ENCODE measurements around the gene AQP3.
"Not testable (repeated sequence)": the region's sequence is repeated elsewhere in the genome, so short reads cannot be mapped to it uniquely, and the experiment has no call there.

Gene AQP3

DNA sequence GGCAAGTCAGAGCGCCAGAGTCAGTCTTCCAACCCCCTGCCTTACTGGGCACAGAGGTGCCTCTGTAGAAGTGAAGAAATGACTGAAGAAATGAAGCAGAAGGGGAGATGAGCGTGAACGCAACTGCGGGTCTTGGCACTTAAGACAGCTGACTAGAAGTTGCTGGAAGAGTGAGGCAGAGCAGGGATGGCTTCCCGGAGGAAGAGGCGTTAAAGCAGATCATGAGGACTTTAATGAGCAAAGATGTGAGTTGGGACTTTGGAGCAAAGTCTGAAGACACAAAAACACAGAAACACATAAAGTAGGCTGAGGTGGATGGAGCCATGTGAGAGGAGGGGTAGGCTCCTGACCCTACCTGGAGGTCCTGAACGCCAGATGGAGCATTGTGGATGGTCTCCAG, 7.2 kb downstream of the AQP3 start:
- no peak for DNase-seq

DNA sequence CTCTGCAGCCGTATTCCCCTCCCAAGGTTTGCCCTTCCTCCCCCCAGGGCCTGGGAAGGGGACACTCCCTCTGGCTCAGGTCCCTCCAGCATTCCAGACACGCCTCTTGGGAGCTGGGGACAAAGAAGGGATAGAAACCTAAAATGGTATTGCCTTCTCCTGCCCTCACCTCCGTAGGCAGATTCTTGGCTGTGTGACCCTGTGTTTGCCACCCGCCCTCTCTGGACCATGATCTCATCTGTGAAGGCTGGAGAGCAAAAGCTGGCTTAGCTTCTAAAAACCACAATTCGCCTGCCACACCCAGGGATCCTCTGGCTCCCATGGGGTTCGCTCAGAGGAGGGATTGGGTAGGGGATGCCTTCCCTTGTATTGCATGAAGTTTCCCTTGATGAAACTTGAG, 7.7 kb downstream of the AQP3 start:
- DNase-seq, result no peak

DNA sequence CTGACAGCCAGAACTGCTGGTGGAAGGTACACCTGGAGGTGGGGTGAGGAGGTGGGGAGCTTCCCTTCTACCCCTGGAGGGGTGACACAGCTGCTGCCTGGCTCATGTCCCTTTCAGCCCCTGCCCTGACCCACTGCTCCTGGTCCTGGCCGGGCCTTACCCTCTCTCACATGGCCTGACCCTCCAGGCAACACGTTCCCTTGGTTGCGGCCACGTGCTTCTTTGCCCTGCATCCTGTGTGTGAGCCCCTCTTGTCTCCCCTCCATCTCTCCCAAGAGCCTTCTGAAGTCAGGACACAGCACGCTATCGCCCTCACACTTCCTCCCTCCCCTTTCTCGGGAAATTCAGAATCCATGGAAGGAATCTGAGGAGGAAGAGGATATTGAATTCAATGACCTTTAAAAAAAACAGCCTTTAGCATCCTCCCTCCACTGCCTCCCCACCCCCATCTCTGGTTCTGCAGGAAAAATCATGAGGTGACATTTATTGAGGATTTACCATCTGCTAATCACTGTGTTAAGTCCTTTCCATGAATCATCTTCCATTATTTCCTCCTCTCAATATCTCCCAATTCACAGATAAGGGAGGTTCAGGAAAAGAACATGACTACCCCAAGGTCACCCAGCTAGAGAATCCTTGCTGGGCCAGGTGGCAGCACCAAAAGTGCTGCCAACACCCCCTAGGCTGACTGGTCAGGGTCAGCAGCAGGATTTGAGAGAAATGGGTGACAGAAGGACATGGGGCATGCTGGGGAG, 8.3 kb downstream of the AQP3 start:
- no peak for DNase-seq

DNA sequence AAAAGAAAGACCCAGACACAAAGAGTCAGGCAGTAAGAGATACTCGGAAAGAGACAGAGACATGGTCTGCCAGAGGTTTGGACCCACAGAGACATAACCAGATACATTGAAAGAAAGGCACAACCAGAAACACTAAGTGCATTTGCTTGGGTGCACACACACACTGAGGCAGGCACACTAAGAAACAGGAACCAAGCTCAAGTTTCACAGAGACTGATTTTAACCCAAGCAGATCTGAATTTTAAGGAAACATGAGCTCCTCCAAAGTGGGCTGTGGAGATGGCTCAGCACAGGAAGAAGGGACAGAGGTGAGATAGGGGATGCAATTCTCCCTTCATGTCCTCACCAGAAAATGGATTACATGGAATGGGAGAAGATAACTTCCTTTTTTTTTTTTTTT, 9.5 kb downstream of the AQP3 start:
- DNase-seq, result no peak

DNA sequence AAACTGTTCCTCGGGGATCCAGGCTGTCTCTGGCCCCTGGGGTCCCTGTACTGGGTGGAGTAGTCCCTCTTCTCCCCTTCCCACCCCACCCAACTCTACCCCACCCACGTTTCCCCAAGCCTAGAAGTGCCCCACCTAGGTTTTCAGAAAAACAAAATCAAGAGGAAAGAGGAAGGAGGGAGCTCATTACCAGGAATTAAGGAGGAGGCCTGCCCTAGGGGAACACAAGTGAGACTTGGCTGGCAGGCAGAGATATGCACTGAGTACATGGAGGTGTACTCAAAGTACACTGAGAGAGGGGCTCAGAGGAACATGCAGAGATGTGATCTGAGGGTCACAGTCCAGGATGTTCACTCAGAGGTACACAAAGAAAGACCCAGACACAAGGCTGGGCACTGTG, 10.2 kb downstream of the AQP3 start:
- no peak for DNase-seq

DNA sequence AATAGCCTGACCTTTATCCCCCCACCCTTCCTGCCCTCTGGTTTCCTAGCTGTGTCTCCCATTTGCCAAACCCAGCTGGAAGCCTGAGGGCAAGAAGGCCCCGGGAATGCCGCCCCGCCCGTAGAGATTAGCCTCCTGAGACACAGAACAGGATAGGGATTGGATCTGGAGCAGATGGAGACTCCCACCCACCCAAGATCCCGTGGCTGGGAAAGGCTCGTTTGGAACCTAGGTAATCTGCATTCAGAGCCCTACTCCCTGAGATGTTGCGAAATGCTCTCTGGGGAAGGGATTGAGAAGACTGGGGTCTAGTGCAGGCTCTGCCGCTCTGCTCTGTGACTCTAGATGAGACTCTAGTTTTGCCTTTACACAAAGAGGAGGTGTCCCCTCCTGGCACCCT, 10.9 kb downstream of the AQP3 start:
- no peak for DNase-seq

DNA sequence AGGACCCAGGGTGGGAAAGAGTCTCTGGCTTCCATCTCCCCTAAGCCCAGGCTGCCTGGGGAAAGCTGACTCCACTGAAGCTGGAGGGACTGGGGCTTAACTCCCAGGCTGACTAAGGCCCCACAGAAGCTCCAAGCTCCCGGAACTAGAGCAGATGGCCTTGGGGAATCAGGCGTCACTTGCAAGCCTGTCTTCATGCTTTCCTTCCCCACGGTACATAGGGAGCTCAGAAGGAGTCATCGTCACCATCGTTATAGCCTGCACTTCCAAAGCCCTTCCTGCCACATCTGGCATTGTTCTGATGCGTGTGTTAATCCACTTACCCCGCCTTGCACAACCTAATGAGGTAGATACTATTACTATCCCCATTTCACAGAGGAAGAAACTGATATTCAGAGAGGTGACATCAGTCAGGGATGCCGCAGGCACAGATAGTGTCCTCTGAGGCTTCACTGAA, 11.5 kb downstream of the AQP3 start:
- DNase-seq, result no peak

DNA sequence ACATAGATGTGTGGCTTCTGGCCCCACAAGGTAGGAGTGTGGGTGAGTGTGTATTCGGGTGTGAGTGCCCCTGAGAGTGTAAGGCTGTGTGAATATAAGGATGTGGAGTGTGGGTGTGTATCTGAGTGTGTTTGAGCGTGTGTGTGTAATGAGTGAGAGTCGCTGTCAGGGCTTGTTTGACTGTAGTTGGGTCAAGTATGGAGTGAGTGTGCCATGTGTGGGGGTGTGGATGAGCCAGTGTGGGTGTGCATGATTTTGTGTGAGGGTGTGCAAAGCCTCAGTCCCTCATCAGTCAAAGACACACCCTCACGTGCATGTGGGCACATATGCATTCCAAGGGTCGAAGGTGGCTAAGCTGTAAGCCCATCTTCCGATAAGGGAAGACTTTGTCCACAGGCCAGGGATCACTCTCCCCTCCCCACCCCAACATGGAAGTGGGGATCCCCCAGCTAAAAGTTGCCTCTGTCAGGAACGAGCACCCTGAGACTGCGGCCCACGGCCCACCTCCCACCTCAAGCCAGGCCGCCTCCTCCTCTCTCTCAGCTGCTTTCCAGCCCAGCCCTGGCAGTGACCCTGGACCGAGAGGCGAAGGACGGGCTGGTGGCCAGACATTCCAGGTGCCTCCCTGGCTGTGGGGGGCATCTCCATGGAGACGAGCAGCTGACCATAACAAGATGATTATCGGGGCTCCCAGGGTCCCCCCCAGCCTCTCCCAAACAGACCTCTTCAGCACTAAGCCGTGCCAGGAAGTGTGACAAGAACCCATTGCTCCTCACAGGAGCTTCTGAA, 12.9 kb downstream of the AQP3 start:
- DNase-seq, result no peak

DNA sequence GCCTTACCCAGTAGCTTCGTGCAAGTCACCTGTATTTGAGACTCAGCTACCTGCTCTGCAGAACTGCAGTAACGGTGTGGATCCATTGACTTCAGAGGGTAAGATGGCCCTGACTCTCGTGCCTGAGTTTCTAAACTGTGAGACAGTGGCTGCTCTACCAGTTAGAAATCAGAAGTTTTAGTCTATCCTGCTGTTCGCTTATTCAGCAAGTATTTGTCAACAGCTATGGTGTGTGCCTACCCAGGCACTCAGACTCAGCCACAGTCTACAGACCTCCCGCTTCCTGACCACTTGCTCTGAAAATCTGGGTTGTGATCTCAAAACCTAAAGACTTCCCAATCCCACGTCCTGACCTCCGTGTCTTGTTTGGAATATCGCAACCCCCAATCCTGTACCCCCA, 13.5 kb downstream of the AQP3 start:
- DNase-seq, result no peak

DNA sequence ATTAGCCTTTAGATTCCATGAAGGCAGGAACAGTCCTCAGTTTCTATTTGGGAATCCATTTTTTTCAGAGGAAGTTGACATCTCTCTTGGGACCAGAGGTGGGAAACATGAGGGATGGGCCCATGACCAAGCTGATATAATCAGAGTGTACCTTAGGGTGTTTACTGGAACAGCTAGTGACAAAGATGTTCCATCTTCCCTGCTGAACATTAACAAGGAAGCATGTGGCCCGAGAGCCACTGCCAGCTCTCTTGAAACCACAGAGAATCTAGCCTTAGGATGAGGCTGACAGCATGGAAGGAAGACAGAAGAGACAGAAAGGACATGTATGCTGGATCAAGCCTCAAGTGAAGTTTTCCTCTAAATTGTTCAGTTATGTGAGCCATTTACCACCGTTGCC, 16.0 kb downstream of the AQP3 start:
- DNase-seq, result no peak

DNA sequence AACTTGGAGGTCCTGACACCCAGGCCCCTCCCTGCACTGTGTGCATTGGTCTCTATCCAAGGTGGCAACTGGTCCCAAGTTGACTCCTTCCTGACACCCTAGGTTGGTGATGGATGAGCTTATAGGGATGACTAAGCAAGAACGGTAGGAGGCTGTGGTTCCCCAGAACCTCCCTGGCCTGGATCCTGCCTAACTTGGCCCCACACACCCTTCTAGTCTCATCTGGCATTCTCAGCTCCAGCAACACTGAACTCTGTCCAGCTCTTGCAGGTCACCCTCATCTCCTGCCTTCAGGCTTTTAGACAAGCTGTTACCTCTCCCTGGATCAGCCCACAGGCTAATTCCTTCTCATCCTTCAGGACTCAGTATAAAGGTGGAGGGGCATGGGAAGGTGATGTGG, 16.5 kb downstream of the AQP3 start:
- DNase-seq, result no peak

DNA sequence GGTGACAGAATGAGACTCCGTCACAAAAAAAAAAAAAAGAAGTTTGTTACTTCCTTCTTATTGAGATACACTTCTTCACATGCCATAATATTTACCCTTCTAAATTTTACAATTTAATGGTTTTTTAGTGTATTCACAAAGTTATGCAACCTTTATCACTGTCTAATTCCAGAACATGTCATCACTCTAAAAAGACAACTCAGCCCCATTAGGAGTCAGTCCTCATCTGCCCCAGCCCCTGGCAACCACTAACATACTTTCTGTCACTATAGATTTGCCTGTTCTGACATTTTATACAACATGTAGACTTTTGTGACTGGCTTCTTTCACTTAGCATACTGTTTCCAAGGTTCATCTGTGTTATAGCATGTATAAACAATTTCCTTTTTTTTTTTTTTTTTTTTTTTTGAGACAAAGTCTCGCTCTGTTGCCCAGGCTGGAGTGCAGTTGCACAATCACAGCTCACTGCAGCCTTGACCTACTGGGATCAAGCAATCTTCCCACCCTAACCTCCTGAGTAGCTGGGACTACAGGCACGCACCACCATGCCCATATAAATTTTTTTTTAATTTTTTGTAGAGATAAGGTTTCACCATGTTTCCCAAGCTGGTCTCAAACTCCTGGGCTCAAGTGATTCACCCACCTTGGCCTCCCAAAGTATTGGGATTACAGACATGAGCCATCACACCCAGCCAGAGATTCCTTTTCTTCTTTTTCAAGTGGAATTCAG, 18.0 kb downstream of the AQP3 start:
- no peak for DNase-seq

DNA sequence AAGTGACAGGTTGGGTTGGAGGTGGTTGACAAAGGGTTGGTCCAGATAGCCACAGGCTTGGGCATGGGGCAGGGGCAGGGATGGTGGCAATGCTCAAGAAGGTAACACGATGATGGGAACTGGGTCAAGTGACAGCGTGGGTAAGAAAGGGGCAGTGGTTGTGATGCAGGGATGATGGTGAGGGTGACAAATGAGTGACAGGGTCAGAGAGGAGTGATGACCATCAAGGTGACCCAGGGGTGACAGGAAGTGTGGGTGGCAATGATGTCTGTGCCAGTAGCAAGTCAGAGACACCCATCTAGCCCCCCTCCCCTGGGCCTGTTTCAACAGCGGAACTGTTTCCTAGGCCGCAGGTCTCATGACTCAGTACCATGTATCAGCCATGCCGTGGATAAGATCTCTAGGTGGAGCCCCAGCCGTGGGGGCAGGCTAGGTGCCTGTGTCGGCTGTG, 20.5 kb downstream of the AQP3 start:
- no peak for DNase-seq

DNA sequence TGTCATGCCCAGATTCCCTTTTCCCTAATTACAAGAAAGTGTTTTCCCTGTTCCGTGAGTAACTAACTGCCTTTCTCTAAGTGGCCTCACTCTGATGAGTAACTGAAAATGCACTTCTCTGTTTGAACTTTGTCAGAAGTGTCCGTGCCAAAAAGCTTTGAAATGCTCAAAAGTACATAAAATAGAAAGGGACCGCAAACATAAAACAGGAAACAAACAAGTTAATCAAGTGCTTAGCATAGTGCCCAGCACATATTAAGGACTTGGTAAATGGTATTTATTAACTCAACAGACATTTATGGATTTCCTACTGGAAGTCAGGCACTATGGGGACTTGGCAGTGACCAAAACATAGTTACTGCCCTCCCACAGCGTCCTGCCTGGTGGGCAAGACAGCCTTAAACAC, 22.3 kb downstream of the AQP3 start:
- DNase-seq, result no peak

DNA sequence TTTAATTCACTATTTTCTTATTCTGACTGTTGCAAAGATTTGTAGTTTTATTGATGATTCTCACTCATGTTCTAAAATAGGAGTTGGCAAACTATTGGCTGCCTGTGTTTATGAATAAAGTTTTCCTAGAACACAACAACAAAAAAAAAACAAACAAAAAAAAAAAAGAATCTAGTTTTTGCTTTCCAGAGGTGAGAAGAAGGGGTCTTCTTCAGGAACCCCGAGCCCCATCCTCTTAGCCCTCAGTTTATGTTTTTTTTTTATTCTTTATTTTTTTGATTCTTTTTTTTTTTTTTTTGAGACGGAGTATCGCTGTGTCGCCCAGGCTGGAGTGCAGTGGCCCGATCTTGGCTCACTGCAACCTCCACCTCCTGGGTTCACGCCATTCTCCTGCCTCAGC, 22.9 kb downstream of the AQP3 start:
- not testable (repeated sequence) for DNase-seq

DNA sequence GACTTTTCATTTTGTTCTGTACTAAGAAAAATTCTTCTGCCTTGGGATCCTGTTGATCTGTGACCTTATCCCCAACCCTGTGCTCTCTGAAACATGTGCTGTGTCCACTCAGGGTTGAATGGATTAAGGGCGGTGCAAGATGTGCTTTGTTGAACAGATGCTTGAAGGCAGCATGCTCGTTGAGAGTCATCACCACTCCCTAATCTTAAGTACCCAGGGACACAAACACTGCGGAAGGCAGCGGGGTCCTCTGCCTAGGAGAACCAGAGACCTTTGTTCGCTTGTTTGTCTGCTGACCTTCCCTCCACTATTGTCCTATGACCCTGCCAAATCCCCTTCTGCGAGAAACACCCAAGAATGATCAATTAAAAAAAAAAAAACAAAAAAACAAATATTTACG, 23.4 kb downstream of the AQP3 start:
- DNase-seq, result not testable (repeated sequence)

DNA sequence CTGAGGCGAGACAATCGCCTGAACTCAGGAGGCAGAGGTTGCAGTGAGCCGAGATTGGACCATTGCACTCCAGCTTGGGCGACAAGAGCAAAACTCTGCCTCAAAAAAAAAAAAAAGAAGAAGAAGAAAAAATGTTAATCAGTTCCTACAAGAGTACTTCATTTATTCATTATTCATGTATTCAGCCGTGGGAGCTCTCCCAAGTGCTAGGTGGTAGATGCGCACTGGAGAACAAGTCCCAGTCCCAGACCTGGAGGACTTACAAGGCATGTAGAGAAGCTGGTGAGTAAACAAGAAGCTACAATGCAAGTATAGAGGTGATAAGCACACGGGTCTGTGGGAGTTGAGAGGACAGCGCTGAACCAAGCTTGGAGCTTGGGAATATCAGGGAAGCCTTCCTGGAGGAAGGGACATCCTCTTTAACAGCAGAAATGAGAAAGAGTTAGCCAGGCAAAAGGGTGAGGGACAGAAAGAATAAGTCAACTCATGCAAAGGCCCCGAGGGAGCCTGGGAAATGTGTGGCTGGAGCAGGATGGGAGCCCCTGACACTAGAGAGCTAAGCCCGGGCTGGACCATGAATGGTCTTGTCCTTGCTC, 27.6 kb downstream of the AQP3 start:
- DNase-seq, result no peak

DNA sequence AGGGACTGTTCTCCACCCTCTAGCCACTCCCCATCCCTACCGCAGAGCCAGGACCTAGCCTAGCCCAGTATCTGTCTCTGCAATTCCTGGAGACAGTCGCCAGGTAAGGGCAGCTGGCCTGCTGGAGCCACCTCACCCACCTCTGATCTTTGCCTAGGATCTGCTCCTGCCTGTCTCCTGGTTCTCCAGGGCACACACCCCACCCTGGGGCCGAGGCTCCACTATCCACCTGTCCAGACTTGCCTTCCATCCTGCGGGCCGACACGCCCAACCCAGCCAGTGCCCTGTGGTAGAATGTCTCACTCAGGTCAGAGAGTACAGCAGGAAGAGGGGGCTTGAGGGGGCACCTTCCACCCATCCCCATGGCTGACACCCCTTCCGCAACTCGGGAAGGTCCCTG, 29.3 kb downstream of the AQP3 start:
- no peak for DNase-seq

DNA sequence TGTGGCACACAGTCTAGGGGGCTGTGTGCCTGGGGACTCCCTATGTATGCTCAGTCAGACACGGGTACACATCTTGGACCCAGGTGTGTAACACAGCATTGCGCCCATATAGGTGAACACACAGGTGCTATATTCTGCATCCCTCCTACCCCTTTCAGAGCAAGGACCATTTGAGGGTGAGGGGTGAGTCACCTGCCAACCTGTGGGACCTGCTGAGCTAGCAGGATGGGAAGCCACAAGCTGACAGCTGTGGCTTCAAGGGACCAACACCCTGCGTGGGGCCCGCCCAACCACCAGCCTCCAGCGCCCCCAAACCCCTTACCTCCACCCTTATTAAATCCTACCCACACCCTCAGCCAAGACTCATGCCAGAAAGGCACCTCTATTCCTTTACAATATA, 30.4 kb downstream of the AQP3 start:
- no peak for DNase-seq

DNA sequence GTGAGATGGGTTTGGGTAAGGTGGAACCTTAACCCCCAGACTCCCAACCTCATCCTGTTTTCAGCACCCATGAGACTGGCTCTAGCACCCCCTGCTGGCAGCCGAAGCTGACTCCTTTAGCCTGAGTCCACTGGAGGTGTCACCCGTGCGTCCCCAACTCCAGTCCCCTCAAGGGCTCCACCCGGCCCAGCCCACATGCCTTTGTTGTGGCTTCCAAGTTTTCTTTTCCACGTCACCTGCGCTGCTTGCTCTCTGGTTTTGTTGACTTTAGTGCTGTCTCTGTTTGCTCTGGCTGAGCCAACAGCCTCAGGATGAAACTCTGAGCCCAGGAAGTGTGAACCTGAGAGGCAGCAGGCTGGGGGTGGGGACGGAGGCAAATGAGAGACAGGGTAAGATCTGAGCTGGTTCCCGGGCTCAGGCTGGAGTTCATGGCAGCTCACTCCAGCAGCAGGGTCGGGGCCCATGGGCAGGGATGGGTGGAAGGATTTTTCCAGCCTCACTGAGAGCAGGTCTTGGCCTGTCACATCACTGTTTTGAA, 31.8 kb downstream of the AQP3 start:
- DNase-seq, result peak; percentile 7 to 30

DNA sequence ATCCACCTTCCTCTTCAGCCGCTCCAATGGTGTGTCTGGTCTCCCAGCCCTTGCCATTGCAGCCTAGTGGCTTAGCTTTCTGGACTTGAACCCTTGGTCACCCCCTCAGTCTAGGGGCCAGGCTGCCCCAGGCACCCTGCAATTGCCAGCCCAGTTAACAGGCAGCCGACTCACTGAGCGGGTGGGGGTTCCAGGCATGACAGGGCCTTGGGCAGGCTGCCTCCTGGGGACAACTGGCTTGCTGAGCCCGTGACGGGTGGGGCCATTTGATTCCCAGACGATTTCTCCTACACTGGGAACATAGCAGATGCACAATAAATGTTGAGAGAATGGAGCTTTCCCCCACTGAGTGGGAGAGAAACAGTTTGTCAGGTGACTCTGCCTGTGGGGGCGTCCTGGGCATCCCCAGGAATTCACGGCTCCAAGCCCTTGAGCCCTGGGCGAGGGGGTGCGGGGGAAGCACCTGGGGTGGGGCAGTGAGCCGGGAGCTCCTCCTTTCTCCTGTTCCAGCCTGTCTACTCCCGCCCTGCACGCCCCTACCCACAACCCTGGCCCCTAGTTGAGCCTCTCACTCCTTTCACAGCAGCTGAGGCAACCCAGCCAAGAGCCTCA, 32.4 kb downstream of the AQP3 start:
- DNase-seq, result no peak

DNA sequence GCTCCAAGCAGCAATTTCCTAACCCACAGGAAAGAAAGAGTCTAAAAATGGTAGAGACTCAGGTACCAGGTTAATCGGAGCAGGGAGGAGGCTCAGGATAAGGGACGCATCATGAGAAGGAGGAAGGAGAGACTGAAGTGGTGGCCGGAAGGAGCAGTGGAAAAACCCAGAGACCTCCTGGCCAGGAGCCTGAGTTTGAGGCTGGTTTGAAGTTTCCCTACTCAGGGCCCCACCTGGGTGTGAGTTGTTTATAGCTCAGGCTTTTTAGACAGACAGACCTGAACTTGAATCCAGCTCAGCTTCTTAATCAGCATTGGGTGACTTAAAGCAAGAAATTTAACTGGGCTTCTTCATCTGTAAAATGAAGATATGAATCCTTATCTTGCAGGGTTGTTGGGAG, 33.1 kb downstream of the AQP3 start:
- no peak for DNase-seq

DNA sequence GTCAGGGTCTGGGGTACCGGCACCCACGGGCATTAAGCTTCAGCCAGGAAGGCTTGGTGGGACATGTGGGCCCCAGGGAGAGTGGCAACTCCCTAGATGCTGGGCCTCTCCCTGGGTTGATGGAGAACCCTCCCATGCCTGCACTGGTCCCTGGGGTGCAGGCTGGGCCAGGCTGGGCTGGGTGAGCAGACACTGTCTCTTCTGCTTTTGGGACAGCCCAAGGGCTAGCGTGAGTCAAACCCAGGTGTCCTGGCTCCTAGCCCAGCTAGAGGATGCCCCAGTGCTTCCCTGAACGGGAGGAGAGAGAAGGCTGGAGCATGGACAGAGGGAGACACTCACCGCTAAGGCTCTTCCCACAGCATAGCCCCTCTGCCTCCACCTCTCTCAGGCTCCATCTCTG, 39.3 kb downstream of the AQP3 start:
- DNase-seq, result no peak
